Esophagus (tissue), 2 donors: ENCODE data around the gene MYOM1. TPM values are rescaled to one million over a fixed set of nuclear protein-coding genes. Genes with fewer than 3 reads are reported as not detected.
A peak's percentile ranks its signal among the peaks of the same experiment; 100 is the strongest.
"Not testable (repeated sequence)": the region's sequence is repeated elsewhere in the genome, so short reads cannot be mapped to it uniquely, and the experiment has no call there.

ENCODE experiments used
- H3K27ac ChIP-seq, 2 donors: one replicate each; pipeline ENCODE4 v1.5.1; 2013; ENCODE audit warnings: low read depth in 2 of 2, mild to moderate bottlenecking in 2 of 2, inconsistent platforms in 1 of 2, low read length in 1 of 2, moderate library complexity in 1 of 2
- H3K27me3 ChIP-seq, 2 donors: one replicate each; pipeline ENCODE4 v1.6.1; 2013; ENCODE audit warnings: low read length in 2 of 2, control low read depth in 1 of 2, mild to moderate bottlenecking in 1 of 2; ENCODE audit not compliant: insufficient read depth in 2 of 2, control insufficient read depth in 1 of 2
- H3K36me3 ChIP-seq, 2 donors: one replicate each; pipeline ENCODE4 v1.6.1; 2013; ENCODE audit warnings: low read length in 1 of 2; ENCODE audit not compliant: control insufficient read depth in 2 of 2, insufficient read depth in 2 of 2
- H3K4me1 ChIP-seq, 2 donors: one replicate each; pipeline ENCODE4 v1.6.1; 2013; ENCODE audit warnings: low read length in 1 of 2; ENCODE audit not compliant: control insufficient read depth in 2 of 2, insufficient read depth in 2 of 2
- H3K4me3 ChIP-seq, 2 donors: one replicate each; pipeline ENCODE4 v1.5.1; 2013; ENCODE audit warnings: low read length in 2 of 2, mild to moderate bottlenecking in 2 of 2, low read depth in 1 of 2, moderate library complexity in 1 of 2
- H3K9me3 ChIP-seq, 2 donors: one replicate each; pipeline ENCODE4 v1.6.1; 2013; ENCODE audit warnings: mild to moderate bottlenecking in 2 of 2, low read depth in 1 of 2, low read length in 1 of 2, moderate library complexity in 1 of 2; ENCODE audit not compliant: control insufficient read depth in 2 of 2, insufficient read depth in 1 of 2
- WGBS, 2 donors: extraction: QIAGEN DNeasy Blood & Tissue Kit; methylation state at CpG; one replicate each; pipeline ENCODE4 v1.1.7; 2013; 5-methylcytosine and 5-hydroxymethylcytosine counted together
- polyA plus RNA-seq, 2 donors: library from polyadenylated mRNA; stranded (reverse); fragments of 200-250 nt; gene quantifications; one replicate each; pipeline ENCODE4 v1.2.3, GENCODE V29; 2013
- donor health status: healthy with polysubstance abuse.
- donor health status: Bipolar disorder and iron deficiency.

The MYOM1 gene
- polyA plus RNA-seq, 2 donors: 1.6 to 1.7 TPM

DNA sequence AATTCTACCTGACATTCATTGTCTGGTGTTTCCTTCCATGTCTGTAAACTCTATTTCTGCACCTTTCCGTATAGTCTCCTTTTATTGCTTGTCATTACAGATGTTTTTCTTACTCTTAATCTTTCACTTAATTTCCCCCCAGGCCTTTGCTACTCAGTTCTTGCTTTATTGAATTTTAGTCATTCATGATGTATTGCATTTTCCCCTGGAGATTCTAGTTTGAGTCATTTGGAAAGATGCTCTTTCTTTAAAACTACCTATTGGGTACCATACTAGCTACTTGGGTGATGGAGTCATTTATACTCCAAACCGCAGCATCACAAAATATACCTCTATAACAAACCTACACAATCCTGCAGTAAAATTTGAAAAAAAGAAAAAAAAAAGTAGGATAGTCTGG, 179.6 kb downstream of the MYOM1 start:
- WGBS, 2 donors: 80 to 82% methylated on average over 2 of the region's 2 CpGs
- no peak overlapping the region for H3K27ac ChIP-seq
- H3K4me3 ChIP-seq: no peak overlapping the region
- H3K36me3 ChIP-seq: no peaks in the 10 kb centered on the region
- peaks cover 0 to 4% of the 10 kb centered on the region in 2 donors for H3K4me1 ChIP-seq
- H3K9me3 ChIP-seq: no peaks in the 10 kb centered on the region
- no peaks in the 10 kb centered on the region for H3K27me3 ChIP-seq

DNA sequence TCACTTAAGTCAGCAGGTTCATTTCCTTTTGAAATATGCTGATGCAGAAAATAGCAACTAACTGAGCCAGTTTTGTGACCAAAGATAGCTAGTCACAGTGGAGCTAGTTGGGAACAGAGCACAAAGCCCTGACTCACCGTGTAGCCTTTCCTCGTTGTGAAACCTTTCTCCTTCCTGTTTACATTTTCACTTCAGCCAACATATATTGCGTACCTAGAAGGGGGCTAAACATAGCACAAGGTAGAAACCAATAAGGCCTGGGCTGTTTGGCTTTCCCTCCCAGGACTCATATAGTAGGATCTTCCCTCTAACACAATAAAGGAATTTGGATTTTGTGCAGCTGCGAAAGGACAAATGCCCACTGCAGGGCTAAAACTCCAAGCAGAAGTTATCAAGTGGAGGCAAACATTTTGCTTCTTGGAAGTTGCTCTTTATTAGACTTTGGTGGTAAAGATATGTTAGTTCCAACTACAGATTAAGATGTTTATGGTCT, 182.3 kb downstream of the MYOM1 start:
- Histone ChIP-seq H3K27ac (peak overlapping the region; percentile 29 to 53), H3K27me3 (no peaks in the 10 kb centered on the region), H3K9me3 (no peaks in the 10 kb centered on the region), H3K36me3 (no peaks in the 10 kb centered on the region), H3K4me3 (no peak overlapping the region), H3K4me1 (no peaks in the 10 kb centered on the region)
- 36 to 41% methylated on average over 4 of the region's 4 CpGs for WGBS, 2 donors

DNA sequence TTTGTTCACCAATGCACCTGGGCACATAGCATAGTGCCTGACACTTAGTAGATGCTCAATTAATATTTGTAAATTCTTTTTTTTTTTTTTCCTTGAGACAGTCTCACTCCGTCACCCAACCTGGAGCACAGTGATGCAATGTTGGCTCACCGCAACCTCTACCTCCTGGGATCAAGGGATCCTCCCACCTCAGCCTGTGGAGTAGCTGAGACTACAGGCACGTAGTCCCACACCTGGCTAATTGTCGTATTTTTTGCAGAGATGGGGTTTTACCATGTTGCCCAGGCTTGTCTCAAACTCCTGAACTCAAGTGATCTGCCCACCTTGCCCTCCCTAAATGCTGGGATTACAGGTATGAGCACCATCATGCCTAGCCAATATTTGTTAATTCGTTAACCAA, 183.7 kb downstream of the MYOM1 start:
- Histone ChIP-seq H3K27ac (no peak overlapping the region), H3K9me3 (no peaks in the 10 kb centered on the region), H3K27me3 (no peaks in the 10 kb centered on the region), H3K4me1 (no peaks in the 10 kb centered on the region), H3K36me3 (no peaks in the 10 kb centered on the region), H3K4me3 (no peak overlapping the region)
- WGBS, 2 donors: 58 to 78% methylated on average over 5 of the region's 5 CpGs

DNA sequence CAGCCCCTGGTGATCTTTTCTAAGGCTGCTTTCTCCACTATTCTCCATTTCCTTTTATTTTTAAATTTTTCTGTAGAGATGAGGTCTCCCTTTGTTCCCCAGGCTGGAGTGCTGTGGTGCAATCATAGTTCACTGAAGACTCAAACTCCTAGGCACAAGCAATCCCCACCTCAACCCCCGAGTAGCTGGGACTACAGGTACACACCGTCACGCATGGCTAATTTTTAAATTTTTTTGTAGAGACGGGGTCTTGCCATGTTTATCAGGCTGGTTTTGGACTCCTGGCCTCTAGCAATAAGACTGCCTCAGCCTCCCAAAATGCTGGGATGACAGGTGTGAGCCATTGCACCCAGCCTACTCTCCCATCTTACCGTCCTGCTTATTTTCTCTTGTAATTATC, 184.1 kb downstream of the MYOM1 start:
- no peaks in the 10 kb centered on the region for H3K4me1 ChIP-seq
- no peaks in the 10 kb centered on the region for H3K36me3 ChIP-seq
- no peak overlapping the region for H3K27ac ChIP-seq
- H3K9me3 ChIP-seq: no peaks in the 10 kb centered on the region
- H3K4me3 ChIP-seq: no peak overlapping the region
- WGBS, 2 donors: 84 to 88% methylated on average over 5 of the region's 5 CpGs
- H3K27me3 ChIP-seq: no peaks in the 10 kb centered on the region

DNA sequence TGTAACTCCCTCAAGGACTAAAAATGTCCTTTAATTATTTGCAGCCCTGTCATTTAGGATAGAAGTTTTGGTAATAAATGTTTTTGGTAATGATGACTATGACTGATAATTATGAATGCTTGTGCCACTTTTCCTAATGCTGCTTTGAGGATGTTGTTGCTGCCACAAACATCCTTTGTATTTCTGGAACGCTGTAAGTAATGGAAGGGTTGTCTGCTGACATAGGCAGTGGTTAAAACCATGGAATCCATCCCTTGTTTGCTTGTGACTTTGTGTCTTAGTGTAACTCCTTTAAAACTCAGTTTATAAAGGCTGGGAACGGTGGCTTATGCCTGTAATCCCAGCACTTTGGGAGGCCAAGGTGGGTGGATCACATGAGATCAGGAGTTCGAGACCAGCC, 187.0 kb downstream of the MYOM1 start:
- Histone ChIP-seq H3K9me3 (no peaks in the 10 kb centered on the region), H3K27ac (no peak overlapping the region), H3K36me3 (no peaks in the 10 kb centered on the region), H3K27me3 (no peaks in the 10 kb centered on the region), H3K4me1 (no peaks in the 10 kb centered on the region), H3K4me3 (no peak overlapping the region)
- 84 to 86% methylated on average over 3 of the region's 3 CpGs for WGBS, 2 donors

DNA sequence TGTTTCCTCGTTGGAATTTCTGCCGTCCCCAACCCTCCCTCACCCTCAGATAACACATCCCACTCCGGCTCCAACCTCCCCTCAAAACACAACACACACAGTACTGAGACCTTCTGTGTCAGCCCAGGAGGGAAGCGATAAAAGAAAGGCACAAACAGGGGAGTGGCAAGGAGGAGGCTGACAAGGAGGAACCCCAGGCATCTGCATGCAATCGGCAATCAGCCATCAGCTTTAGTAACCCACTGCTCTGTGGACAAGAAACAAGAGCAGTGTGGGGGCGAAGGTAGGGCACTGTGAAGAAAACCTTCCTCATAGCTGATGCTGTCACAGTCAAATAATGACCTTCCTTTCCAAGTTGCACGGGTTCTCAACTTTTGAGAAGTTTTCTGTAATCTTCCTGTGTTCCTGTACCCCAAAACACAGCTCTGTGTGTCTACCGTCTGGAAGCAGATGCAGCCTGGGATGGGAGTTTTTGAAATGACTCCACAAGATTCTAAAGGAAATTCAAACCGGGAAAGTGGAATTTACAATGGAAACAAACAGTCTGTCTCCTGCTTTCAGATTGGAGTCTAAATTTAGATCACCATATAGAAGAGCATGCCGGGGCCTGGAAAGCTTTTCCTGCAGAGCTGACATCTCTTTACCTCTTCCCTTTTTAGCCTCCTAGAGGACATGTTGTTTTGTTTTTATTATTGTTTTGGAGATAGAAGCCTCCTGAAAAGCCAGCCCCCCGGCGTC, 190.4 kb downstream of the MYOM1 start:
- Histone ChIP-seq H3K27me3 (no peaks in the 10 kb centered on the region), H3K4me1 (no peaks in the 10 kb centered on the region), H3K4me3 (no peak overlapping the region), H3K27ac (no peak overlapping the region), H3K36me3 (no peaks in the 10 kb centered on the region), H3K9me3 (no peaks in the 10 kb centered on the region)
- 46 to 49% methylated on average over 12 of the region's 12 CpGs for WGBS, 2 donors

DNA sequence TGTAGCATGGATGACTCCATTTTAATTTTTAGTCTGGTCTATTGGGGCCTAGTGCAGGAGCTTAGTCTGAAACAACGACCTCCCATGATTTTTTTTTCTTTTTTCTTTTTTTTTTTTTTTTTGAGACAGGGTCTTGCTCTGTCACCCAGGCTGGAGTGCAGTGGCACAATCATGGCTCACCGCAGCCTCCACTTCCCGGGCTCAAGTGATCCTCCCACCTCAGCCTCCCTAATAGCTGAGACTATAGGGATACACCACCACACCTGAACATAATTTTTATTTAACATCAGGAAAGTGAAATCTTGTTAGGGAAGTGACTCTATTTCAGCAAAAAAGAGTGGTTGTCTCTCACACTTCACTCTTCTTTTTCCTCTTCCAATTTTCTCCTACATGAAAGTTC, 191.7 kb downstream of the MYOM1 start:
- H3K4me1 ChIP-seq, H3K4me3 ChIP-seq, H3K9me3 ChIP-seq, H3K36me3 ChIP-seq, H3K27ac ChIP-seq, H3K27me3 ChIP-seq: not testable (repeated sequence)
- WGBS, 2 donors: 69 to 92% methylated on average over 3 of the region's 3 CpGs

DNA sequence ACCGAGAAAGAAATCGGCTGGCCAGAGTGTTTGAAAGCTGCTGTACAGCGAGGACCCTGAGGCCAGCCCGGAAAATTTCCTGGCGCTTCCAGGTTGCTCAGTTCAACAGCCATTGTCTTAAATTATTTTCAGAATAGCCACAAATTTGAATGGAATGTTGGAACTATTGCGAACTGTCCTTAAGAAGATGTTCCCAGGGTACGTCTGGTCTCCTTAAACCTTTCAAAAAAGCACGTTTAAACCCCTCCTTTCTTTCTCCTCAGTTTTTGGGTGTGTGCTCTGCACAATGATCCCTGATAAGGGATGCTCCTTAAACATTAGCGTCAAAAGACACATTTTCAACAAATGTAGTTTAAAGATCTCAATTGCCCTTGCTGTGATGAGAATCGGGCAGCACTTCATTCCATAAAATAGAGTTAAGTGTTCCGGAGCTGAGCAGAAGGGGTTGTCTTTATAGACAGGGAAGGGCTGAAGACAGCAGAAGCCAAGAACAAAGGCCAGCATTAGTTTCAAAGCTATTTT, 192.3 kb downstream of the MYOM1 start:
- Histone ChIP-seq H3K4me1 (no peaks in the 10 kb centered on the region), H3K9me3 (no peaks in the 10 kb centered on the region), H3K4me3 (no peak overlapping the region), H3K36me3 (no peaks in the 10 kb centered on the region), H3K27ac (no peak overlapping the region), H3K27me3 (no peaks in the 10 kb centered on the region)
- 63 to 66% methylated on average over 11 of the region's 11 CpGs for WGBS, 2 donors

DNA sequence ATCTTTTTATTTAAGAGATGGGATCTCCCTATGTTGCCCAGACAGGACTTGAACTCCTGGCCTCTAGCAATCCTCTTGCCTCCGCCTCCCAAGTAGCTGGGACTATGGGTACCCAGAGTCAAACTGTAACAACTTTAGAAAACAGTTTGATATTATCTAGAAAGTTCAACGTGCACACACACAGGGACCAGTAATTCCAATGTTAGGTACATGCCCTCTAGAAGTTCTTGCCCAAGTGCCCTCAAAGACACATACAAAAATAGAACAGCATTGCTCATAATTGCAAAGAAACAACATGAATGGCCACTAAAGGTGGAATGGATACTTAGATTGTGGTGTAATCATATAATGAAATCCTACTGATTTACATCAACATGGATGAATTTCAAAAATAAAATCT, 194.2 kb downstream of the MYOM1 start:
- Histone ChIP-seq H3K4me1 (no peaks in the 10 kb centered on the region), H3K27ac (no peak overlapping the region), H3K27me3 (no peaks in the 10 kb centered on the region), H3K9me3 (no peaks in the 10 kb centered on the region), H3K36me3 (no peaks in the 10 kb centered on the region), H3K4me3 (no peak overlapping the region)
- WGBS, 2 donors: 80 to 86% methylated on average over 2 of the region's 2 CpGs

DNA sequence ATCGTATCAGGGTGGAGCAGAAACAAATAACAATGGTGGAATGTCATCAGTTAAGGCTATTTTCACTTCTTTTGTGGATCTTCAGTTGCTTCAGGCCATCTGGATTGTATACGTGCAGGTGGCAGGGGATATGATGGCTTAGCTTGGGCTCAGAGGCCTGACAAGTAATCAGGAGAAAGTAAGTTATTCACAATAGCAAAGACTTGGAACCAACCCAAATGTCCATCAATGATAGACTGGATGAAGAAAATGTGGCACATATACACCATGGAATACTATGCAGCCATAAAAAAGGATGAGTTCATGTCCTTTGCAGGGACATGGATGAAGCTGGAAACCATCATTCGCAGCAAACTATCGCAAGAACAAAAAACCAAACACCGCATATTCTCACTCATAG, 196.2 kb downstream of the MYOM1 start:
- not testable (repeated sequence) for H3K4me3 ChIP-seq, H3K9me3 ChIP-seq, H3K27me3 ChIP-seq, H3K27ac ChIP-seq, H3K36me3 ChIP-seq, H3K4me1 ChIP-seq
- 88 to 94% methylated on average over 5 of the region's 5 CpGs for WGBS, 2 donors
